A549 treated with DMSO at 1 μM for 4 hours (cell line): ENCODE results near the gene MYBPC1. TPM values are rescaled to one million over a fixed set of nuclear protein-coding genes. Genes with fewer than 3 reads are reported as not detected.

Experiments used
- total RNA-seq: library from RNA; stranded (reverse); fragments of 200-300 nt; extraction: Qiagen RNA extraction; gene quantifications from 5 replicates; pipeline ENCODE4 v1.2.3, GENCODE V29; 2022; ENCODE audit warnings: low read depth

MYBPC1 gene, protein sequence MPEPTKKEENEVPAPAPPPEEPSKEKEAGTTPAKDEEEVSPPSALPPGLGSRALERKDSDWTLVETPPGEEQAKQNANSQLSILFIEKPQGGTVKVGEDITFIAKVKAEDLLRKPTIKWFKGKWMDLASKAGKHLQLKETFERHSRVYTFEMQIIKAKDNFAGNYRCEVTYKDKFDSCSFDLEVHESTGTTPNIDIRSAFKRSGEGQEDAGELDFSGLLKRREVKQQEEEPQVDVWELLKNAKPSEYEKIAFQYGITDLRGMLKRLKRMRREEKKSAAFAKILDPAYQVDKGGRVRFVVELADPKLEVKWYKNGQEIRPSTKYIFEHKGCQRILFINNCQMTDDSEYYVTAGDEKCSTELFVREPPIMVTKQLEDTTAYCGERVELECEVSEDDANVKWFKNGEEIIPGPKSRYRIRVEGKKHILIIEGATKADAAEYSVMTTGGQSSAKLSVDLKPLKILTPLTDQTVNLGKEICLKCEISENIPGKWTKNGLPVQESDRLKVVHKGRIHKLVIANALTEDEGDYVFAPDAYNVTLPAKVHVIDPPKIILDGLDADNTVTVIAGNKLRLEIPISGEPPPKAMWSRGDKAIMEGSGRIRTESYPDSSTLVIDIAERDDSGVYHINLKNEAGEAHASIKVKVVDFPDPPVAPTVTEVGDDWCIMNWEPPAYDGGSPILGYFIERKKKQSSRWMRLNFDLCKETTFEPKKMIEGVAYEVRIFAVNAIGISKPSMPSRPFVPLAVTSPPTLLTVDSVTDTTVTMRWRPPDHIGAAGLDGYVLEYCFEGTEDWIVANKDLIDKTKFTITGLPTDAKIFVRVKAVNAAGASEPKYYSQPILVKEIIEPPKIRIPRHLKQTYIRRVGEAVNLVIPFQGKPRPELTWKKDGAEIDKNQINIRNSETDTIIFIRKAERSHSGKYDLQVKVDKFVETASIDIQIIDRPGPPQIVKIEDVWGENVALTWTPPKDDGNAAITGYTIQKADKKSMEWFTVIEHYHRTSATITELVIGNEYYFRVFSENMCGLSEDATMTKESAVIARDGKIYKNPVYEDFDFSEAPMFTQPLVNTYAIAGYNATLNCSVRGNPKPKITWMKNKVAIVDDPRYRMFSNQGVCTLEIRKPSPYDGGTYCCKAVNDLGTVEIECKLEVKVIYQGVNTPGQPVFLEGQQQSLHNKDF
- 0.02 TPM in 1 of 5 replicates, not detected in the others for total RNA-seq

GRCh38 chr12:101594700-101595099 lies at the start of gene MYBPC1:
MYBPC1 (plus strand) TSS chr12:101594971; CDS start chr12:101595071, 100 bp downstream.

GRCh38 chr12:101697197-101697929 lies 102.6 kb downstream of the MYBPC1 start, which contains the start of gene CHPT1:
CHPT1 (plus strand) TSS chr12:101697640; CDS start chr12:101697862, 222 bp downstream.

Other genes with a start within 250 kb of the MYBPC1 start
- 55.9 to 72.7 TPM (median 65.9 TPM) in 5 replicates for gene ARL1, start 187.2 kb upstream of the MYBPC1 start, total RNA-seq
- not detected in 5 replicates for gene SPIC, start 119.6 kb upstream of the MYBPC1 start, total RNA-seq
- gene CHPT1, start 102.7 kb downstream of the MYBPC1 start, total RNA-seq, result 44.8 to 75.3 TPM (median 67.9 TPM) in 5 replicates
- gene SYCP3, start 144.5 kb downstream of the MYBPC1 start, total RNA-seq, result 0.12 to 0.14 TPM in 2 of 5 replicates, not detected in the others
- 13.6 to 17.8 TPM (median 16.0 TPM) in 5 replicates for gene GNPTAB, start 236.0 kb downstream of the MYBPC1 start, total RNA-seq